HCT116 (cell line): ENCODE results near the gene DMBX1. TPM values are rescaled to one million over a fixed set of nuclear protein-coding genes. Genes with fewer than 3 reads are reported as not detected.

Experiments
- ATAC-seq: fragments of 200-7000 bp; cut with Tn5 transposase; 2 replicates; pipeline ENCODE4 v1.9.1; 2020; ENCODE audit warnings: mild to moderate bottlenecking, moderate library complexity
- BruUV-seq: library from RNA; stranded (reverse); fragments of 400-500 nt; replicated peaks from 2 replicates; lab custom pipeline; 2021; lab: Mats Ljungman, UMichigan
- CTCF ChIA-PET: fragments of 300-600 bp; sonication (Branson Sonifier 250); formaldehyde crosslinking; loops from one replicate; lab custom pipeline; 2021; ENCODE audit warnings: antibody characterized with exemption; lab: Charles Lee
- POLR2A ChIA-PET: fragments of 300-600, 350-600 bp; sonication (Branson Sonifier 250); formaldehyde crosslinking; loops from one replicate; lab custom pipeline; 2021; ENCODE audit warnings: antibody characterized with exemption; lab: Charles Lee
- RAD21 ChIA-PET, 2 experiments: fragments of 300-600 bp; sonication (Branson Sonifier 250); formaldehyde crosslinking; loops; one replicate each; lab custom pipeline; 2023; ENCODE audit warnings: low total read pairs in 2 of 2; ENCODE audit not compliant: uncharacterized antibody in 2 of 2, unreplicated experiment in 2 of 2, low non-redundant PET in 1 of 2; lab: Charles Lee
- DNase-seq: peaks from one replicate; pipeline ENCODE4 v3.0.0-alpha.2; 2010; ENCODE audit warnings: low read depth, low spot score
- H2AFZ ChIP-seq: fragments of 200-600 bp; shearing (Covaris generic), sonication (generic); 2 replicates; pipeline ENCODE4 v1.6.1; 2017; ENCODE audit warnings: low read depth, mixed run types, mixed read lengths, antibody characterized with exemption, low read length; ENCODE audit not compliant: poor library complexity, severe bottlenecking
- H3K27ac ChIP-seq: 2 replicates; pipeline ENCODE4 v1.5.1; 2012; ENCODE audit warnings: low read depth, low read length
- H3K27me3 ChIP-seq: fragments of 200-600 bp; sonication (generic); 2 replicates; pipeline ENCODE4 v1.6.1; 2016; ENCODE audit warnings: mixed run types, low read length, mixed read lengths; ENCODE audit not compliant: insufficient read depth
- H3K36me3 ChIP-seq, 2 experiments: fragments of 200-500 bp in 1 of 2; fragments of 200-600 bp in 1 of 2; sonication (Bioruptor generic) in 1 of 2; sonication (generic) in 1 of 2; 2 replicates each; pipeline versions ENCODE4 v1.5.1 to v1.6.1; 2014 to 2016; ENCODE audit warnings: low read length in 2 of 2, inconsistent platforms in 1 of 2, mixed read lengths in 1 of 2, mixed run types in 1 of 2; ENCODE audit not compliant: insufficient read depth in 2 of 2, control insufficient read depth in 1 of 2
- H3K4me1 ChIP-seq, 2 experiments: fragments of 200-600 bp in 1 of 2; sonication (generic) in 1 of 2; 2 replicates each; pipeline versions ENCODE4 v1.5.1 to v1.6.1; 2012 to 2017; ENCODE audit warnings: low read length in 2 of 2, inconsistent platforms in 1 of 2, mild to moderate bottlenecking in 1 of 2, mixed read lengths in 1 of 2, mixed run types in 1 of 2, moderate library complexity in 1 of 2; ENCODE audit not compliant: insufficient read depth in 2 of 2, control insufficient read depth in 1 of 2
- H3K4me2 ChIP-seq: fragments of 200-600 bp; sonication (generic); 2 replicates; pipeline ENCODE4 v1.6.1; 2017; ENCODE audit warnings: mixed run types, low read length, mixed read lengths
- H3K4me3 ChIP-seq, 2 experiments: fragments of 200-600 bp in 1 of 2; sonication (generic) in 1 of 2; replicated peaks in 1 of 2; 2 replicates each; pipeline ENCODE4 v1.5.1; 2011 to 2016; ENCODE audit warnings: low read length in 2 of 2, control low read depth in 1 of 2, low read depth in 1 of 2, mild to moderate bottlenecking in 1 of 2, mixed read lengths in 1 of 2, mixed run types in 1 of 2
- H3K79me2 ChIP-seq: fragments of 200-600 bp; sonication (generic); 2 replicates; pipeline ENCODE4 v1.6.1; 2017; ENCODE audit warnings: mild to moderate bottlenecking, mixed run types, low read length, moderate library complexity, mixed read lengths; ENCODE audit not compliant: insufficient read depth
- H3K9ac ChIP-seq: fragments of 200-600 bp; sonication (generic); 2 replicates; pipeline ENCODE4 v1.6.1; 2016; ENCODE audit warnings: low read length, mixed read lengths
- H3K9me2 ChIP-seq: fragments of 200-600 bp; sonication (generic), shearing (Covaris generic); 2 replicates; pipeline ENCODE4 v1.6.1; 2017; ENCODE audit warnings: mixed run types, mild to moderate bottlenecking, moderate library complexity; ENCODE audit not compliant: insufficient read depth
- H3K9me3 ChIP-seq, 2 experiments: fragments of 200-500 bp in 1 of 2; fragments of 200-600 bp in 1 of 2; sonication (Bioruptor generic) in 1 of 2; sonication (generic) in 1 of 2; 2 replicates each; pipeline ENCODE4 v1.6.1; 2014 to 2017; ENCODE audit warnings: low read length in 2 of 2, mixed read lengths in 2 of 2, inconsistent platforms in 1 of 2, low read depth in 1 of 2, mild to moderate bottlenecking in 1 of 2, mixed run types in 1 of 2, moderate library complexity in 1 of 2; ENCODE audit not compliant: control insufficient read depth in 1 of 2, insufficient read depth in 1 of 2
- H4K20me1 ChIP-seq: fragments of 200-600 bp; sonication (generic), shearing (Covaris generic); 2 replicates; pipeline ENCODE4 v1.6.1; 2017; ENCODE audit warnings: mixed run types, mild to moderate bottlenecking, moderate library complexity; ENCODE audit not compliant: insufficient read depth
- CBX3 ChIP-seq: IDR thresholded peaks from 2 replicates; pipeline ENCODE4 v1.6.1; 2012; ENCODE audit warnings: low read depth
- CEBPB ChIP-seq: IDR thresholded peaks from 2 replicates; pipeline ENCODE4 v1.6.1; 2012; ENCODE audit warnings: low read depth
- EZH2phosphoT487 ChIP-seq: fragments of 200-600 bp; IDR thresholded peaks from 2 replicates; pipeline ENCODE4 v1.6.1; 2018; ENCODE audit warnings: antibody characterized with exemption, borderline replicate concordance
- FOSL1 ChIP-seq: IDR thresholded peaks from 2 replicates; pipeline ENCODE4 v1.6.1; 2012; ENCODE audit warnings: low read depth
- SIN3A ChIP-seq: IDR thresholded peaks from 2 replicates; pipeline ENCODE4 v1.6.1; 2012; ENCODE audit warnings: low read depth
- SP1 ChIP-seq: IDR thresholded peaks from 2 replicates; pipeline ENCODE4 v1.6.1; 2012; ENCODE audit warnings: low read depth
- SRF ChIP-seq: IDR thresholded peaks from 2 replicates; pipeline ENCODE4 v1.6.1; 2012; ENCODE audit warnings: low read depth
- TCF7L2 ChIP-seq: IDR thresholded peaks from 2 replicates; pipeline ENCODE4 v1.7.0; 2011; ENCODE audit warnings: borderline replicate concordance, inconsistent platforms; ENCODE audit not compliant: insufficient read depth, insufficient read length; ENCODE audit errors: extremely low read depth
- ZFX ChIP-seq: fragments of 450-650 bp; IDR thresholded peaks from 2 replicates; pipeline ENCODE4 v1.6.1; 2017
- ZNF274 ChIP-seq: fragments of 200-500 bp; sonication (Bioruptor generic); IDR thresholded peaks from 2 replicates; pipeline ENCODE4 v1.6.1; 2014; ENCODE audit warnings: mild to moderate bottlenecking, low read depth, low read length, inconsistent platforms
- intact Hi-C: fragments of 100-400 bp; cut with micrococcal nuclease; formaldehyde crosslinking; loops from 2 replicates; pipeline ENCODE4 v1.10.0; 2022
- total RNA-seq: library from RNA; stranded (reverse); gene quantifications from one replicate; pipeline ENCODE4 v1.2.1, GENCODE V29; 2021; ENCODE audit not compliant: unreplicated experiment
- TF ChIP-seq, protein P1 (sequence below): IDR thresholded peaks from 2 replicates; pipeline ENCODE4 v1.6.1; 2012
- TF ChIP-seq, protein P2 (sequence below): IDR thresholded peaks from 2 replicates; pipeline ENCODE4 v1.6.1; 2011; ENCODE audit warnings: mild to moderate bottlenecking, low read length, moderate library complexity; ENCODE audit not compliant: insufficient replicate concordance; ENCODE audit errors: extremely low read depth
- TF ChIP-seq, protein P3 (sequence below), 3 experiments: fragments of 200-600 bp in 1 of 3; sonication (generic) in 1 of 3; IDR thresholded peaks in 2 of 3; conservative IDR thresholded peaks in 1 of 3; 2 replicates each; pipeline ENCODE4 v1.5.1; 2012 to 2017; ENCODE audit warnings: low read depth in 2 of 3, low read length in 2 of 3, antibody characterized with exemption in 1 of 3, borderline replicate concordance in 1 of 3, control low read depth in 1 of 3, mild to moderate bottlenecking in 1 of 3, mixed read lengths in 1 of 3, mixed run types in 1 of 3, moderate library complexity in 1 of 3; ENCODE audit not compliant: insufficient read depth in 1 of 3

The DMBX1 gene
- total RNA-seq, 1 experiment from 2014 or later: 4.3 TPM

DNA sequence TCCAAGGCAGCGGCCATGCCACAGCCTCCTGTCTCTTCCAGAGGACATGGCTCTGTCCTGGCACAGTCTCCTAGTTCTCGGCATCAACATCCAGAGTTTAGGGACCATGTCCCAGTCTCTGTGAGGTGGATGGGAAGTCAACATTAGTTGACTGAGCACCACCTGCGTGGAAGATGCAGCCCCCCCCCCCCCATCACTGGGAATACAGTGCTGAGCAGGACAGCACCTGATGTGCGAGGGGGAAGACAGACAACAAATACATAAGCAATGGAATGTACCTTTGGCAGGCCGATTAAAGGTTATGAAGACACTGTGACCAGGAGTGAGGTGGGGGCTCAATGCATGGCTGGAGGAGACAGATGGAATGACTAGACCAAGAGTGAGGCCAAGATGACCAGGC lies 35.2 kb downstream of the DMBX1 start:
- Histone ChIP-seq H2AFZ (no peak overlapping the region), H3K4me2 (no peak overlapping the region), H3K27ac (no peak overlapping the region), H3K27me3 (no peaks in the 10 kb centered on the region), H3K36me3 (no peaks in the 10 kb centered on the region), H3K9me3 (no peaks in the 10 kb centered on the region), H3K4me3 (no peak overlapping the region), H3K4me1 (peaks cover 26 to 29% of the 10 kb centered on the region in 2 experiments), H3K9ac (no peak overlapping the region), H3K79me2 (no peaks in the 10 kb centered on the region), H3K9me2 (no peaks in the 10 kb centered on the region), H4K20me1 (no peaks in the 10 kb centered on the region)
- ChIA-PET CTCF (interaction anchor here (1.1 kb wide), 1 partner anchor 45 kb away, joined by 3 read pairs; no protein-coding TSS in a partner anchor), POLR2A (no interaction called here), RAD21 (no interaction called here)
- ATAC-seq (no peak), DNase-seq (no peak)
- no TSS peak for BruUV-seq
- intact Hi-C loops: no loop called here
- TF ChIP-seq SRF (no peak), ZNF274 (no peak), EZH2phosphoT487 (no peak), ZFX (no peak), CEBPB (no peak), CBX3 (no peak), FOSL1 (no peak), TCF7L2 (no peak), SP1 (no peak), SIN3A (no peak)
- TF ChIP-seq, protein P1, sequence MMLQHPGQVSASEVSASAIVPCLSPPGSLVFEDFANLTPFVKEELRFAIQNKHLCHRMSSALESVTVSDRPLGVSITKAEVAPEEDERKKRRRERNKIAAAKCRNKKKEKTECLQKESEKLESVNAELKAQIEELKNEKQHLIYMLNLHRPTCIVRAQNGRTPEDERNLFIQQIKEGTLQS: no peak
- TF ChIP-seq, protein P2, sequence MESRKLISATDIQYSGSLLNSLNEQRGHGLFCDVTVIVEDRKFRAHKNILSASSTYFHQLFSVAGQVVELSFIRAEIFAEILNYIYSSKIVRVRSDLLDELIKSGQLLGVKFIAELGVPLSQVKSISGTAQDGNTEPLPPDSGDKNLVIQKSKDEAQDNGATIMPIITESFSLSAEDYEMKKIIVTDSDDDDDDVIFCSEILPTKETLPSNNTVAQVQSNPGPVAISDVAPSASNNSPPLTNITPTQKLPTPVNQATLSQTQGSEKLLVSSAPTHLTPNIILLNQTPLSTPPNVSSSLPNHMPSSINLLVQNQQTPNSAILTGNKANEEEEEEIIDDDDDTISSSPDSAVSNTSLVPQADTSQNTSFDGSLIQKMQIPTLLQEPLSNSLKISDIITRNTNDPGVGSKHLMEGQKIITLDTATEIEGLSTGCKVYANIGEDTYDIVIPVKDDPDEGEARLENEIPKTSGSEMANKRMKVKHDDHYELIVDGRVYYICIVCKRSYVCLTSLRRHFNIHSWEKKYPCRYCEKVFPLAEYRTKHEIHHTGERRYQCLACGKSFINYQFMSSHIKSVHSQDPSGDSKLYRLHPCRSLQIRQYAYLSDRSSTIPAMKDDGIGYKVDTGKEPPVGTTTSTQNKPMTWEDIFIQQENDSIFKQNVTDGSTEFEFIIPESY: no peak
- TF ChIP-seq, protein P3, sequence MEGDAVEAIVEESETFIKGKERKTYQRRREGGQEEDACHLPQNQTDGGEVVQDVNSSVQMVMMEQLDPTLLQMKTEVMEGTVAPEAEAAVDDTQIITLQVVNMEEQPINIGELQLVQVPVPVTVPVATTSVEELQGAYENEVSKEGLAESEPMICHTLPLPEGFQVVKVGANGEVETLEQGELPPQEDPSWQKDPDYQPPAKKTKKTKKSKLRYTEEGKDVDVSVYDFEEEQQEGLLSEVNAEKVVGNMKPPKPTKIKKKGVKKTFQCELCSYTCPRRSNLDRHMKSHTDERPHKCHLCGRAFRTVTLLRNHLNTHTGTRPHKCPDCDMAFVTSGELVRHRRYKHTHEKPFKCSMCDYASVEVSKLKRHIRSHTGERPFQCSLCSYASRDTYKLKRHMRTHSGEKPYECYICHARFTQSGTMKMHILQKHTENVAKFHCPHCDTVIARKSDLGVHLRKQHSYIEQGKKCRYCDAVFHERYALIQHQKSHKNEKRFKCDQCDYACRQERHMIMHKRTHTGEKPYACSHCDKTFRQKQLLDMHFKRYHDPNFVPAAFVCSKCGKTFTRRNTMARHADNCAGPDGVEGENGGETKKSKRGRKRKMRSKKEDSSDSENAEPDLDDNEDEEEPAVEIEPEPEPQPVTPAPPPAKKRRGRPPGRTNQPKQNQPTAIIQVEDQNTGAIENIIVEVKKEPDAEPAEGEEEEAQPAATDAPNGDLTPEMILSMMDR (IDR thresholded peaks at IDR 0.05 in 2 of 3, conservative IDR thresholded peaks at IDR 0.05 in 1 of 3; ENCODE audit: borderline replicate concordance in 1 of 3, insufficient read depth in 1 of 3, low read depth in 2 of 3, low read length in 2 of 3): no peak
